ENCODE measurements around the gene KCNH8.

KCNH8 gene

GRCh38 chr3:19338769-19339168 lies 190.5 kb downstream of the KCNH8 start:
- no peak for TF ChIP-seq CTCF (IDR thresholded peaks at IDR 0.05)
- H3K4me1 ChIP-seq = no peaks in the 10 kb centered on the region

GRCh38 chr3:19342389-19342788 lies 194.1 kb downstream of the KCNH8 start:
- H3K4me2 ChIP-seq (ENCODE audit: low read length) = no peak overlapping the region
- H3K27ac ChIP-seq = no peak overlapping the region
- no peaks in the 10 kb centered on the region for H3K27me3 ChIP-seq (ENCODE audit: control insufficient read depth, insufficient read depth, low read length)
- H3K4me1 ChIP-seq = no peaks in the 10 kb centered on the region
- no peak for TF ChIP-seq CTCF (IDR thresholded peaks at IDR 0.05)
- H3K9ac ChIP-seq = no peak overlapping the region
- no peak overlapping the region for H2AFZ ChIP-seq
- no peaks in the 10 kb centered on the region for H3K79me2 ChIP-seq
- H3K4me3 ChIP-seq (ENCODE audit: low read depth, low read length) = no peak overlapping the region
- H3K9me3 ChIP-seq (ENCODE audit: control insufficient read depth, low read length) = no peaks in the 10 kb centered on the region
- no peaks in the 10 kb centered on the region for H3K36me3 ChIP-seq (ENCODE audit: control insufficient read depth, insufficient read depth, low read length)

More at GRCh38 chr3:19338769-19339168, 190.5 kb downstream of the KCNH8 start:
- Histone ChIP-seq H3K27me3 (ENCODE audit: control insufficient read depth, insufficient read depth, low read length) (no peaks in the 10 kb centered on the region), H3K4me2 (ENCODE audit: low read length) (no peak overlapping the region), H3K36me3 (ENCODE audit: control insufficient read depth, insufficient read depth, low read length) (no peaks in the 10 kb centered on the region), H3K9ac (no peak overlapping the region), H3K9me3 (ENCODE audit: control insufficient read depth, low read length) (no peaks in the 10 kb centered on the region), H3K4me3 (ENCODE audit: low read depth, low read length) (no peak overlapping the region), H3K27ac (no peak overlapping the region), H2AFZ (no peak overlapping the region), H3K79me2 (no peaks in the 10 kb centered on the region)

GRCh38 chr3:19346759-19347158 lies 198.4 kb downstream of the KCNH8 start:
- Histone ChIP-seq H3K4me1 (no peaks in the 10 kb centered on the region), H3K4me3 (ENCODE audit: low read depth, low read length) (no peak overlapping the region), H3K9ac (no peak overlapping the region), H2AFZ (no peak overlapping the region), H3K27ac (no peak overlapping the region), H3K4me2 (ENCODE audit: low read length) (no peak overlapping the region), H3K36me3 (ENCODE audit: control insufficient read depth, insufficient read depth, low read length) (no peaks in the 10 kb centered on the region), H3K79me2 (no peaks in the 10 kb centered on the region), H3K9me3 (ENCODE audit: control insufficient read depth, low read length) (no peaks in the 10 kb centered on the region), H3K27me3 (ENCODE audit: control insufficient read depth, insufficient read depth, low read length) (no peaks in the 10 kb centered on the region)
- TF ChIP-seq CTCF (IDR thresholded peaks at IDR 0.05) = no peak

GRCh38 chr3:19347671-19348070 lies 199.4 kb downstream of the KCNH8 start:
- no peak for TF ChIP-seq CTCF (IDR thresholded peaks at IDR 0.05)
- H3K4me1 ChIP-seq = no peaks in the 10 kb centered on the region
- H2AFZ ChIP-seq = no peak overlapping the region
- no peak overlapping the region for H3K9ac ChIP-seq
- H3K4me2 ChIP-seq (ENCODE audit: low read length) = no peak overlapping the region
- no peak overlapping the region for H3K27ac ChIP-seq
- H3K79me2 ChIP-seq = no peaks in the 10 kb centered on the region
- no peaks in the 10 kb centered on the region for H3K27me3 ChIP-seq (ENCODE audit: control insufficient read depth, insufficient read depth, low read length)
- no peaks in the 10 kb centered on the region for H3K9me3 ChIP-seq (ENCODE audit: control insufficient read depth, low read length)
- no peak overlapping the region for H3K4me3 ChIP-seq (ENCODE audit: low read depth, low read length)
- H3K36me3 ChIP-seq (ENCODE audit: control insufficient read depth, insufficient read depth, low read length) = no peaks in the 10 kb centered on the region

- H3K9me3 ChIP-seq (ENCODE audit: control insufficient read depth, low read length) = no peaks in the 10 kb centered on the region
- TF ChIP-seq CTCF (IDR thresholded peaks at IDR 0.05) = no peak
- no peaks in the 10 kb centered on the region for H3K79me2 ChIP-seq
- H3K9ac ChIP-seq = no peak overlapping the region
- H3K27me3 ChIP-seq (ENCODE audit: control insufficient read depth, insufficient read depth, low read length) = no peaks in the 10 kb centered on the region
- H3K4me2 ChIP-seq (ENCODE audit: low read length) = no peak overlapping the region
- H3K36me3 ChIP-seq (ENCODE audit: control insufficient read depth, insufficient read depth, low read length) = no peaks in the 10 kb centered on the region
- H3K4me3 ChIP-seq (ENCODE audit: low read depth, low read length) = no peak overlapping the region
- H3K4me1 ChIP-seq = no peaks in the 10 kb centered on the region
- H2AFZ ChIP-seq = no peak overlapping the region
- H3K27ac ChIP-seq = no peak overlapping the region
Measured at GRCh38 chr3:19348500-19348899, 200.2 kb downstream of the KCNH8 start.

Measured in parathyroid adenoma (tissue), 2 donors.